Omental fat pad (tissue), 4 donors: ENCODE data around the gene ERFE. TPM values are rescaled to one million over a fixed set of nuclear protein-coding genes. Genes with fewer than 3 reads are reported as not detected.

Experiments
- ATAC-seq: fragments of 150-250 bp; one replicate; pipeline ENCODE4 v1.9.1; 2016; ENCODE audit warnings: mild to moderate bottlenecking, moderate library complexity; ENCODE audit not compliant: low FRiP score
- DNase-seq: peaks from one replicate; pipeline ENCODE4 v3.0.0-alpha.2; 2019; ENCODE audit warnings: low spot score
- CTCF ChIP-seq, 3 donors: fragments of 450-650 bp; IDR thresholded peaks; one replicate each; pipeline ENCODE4 v1.5.1; 2016 to 2017; ENCODE audit warnings: antibody characterized with exemption in 3 of 3, mild to moderate bottlenecking in 3 of 3, moderate library complexity in 2 of 3
- total RNA-seq, 4 donors: library from RNA; depleted of rRNA; stranded (reverse); fragments of >200 nt; gene quantifications; one replicate each; pipeline ENCODE4 v1.1.0, GENCODE V29; 2016

The ERFE gene
- total RNA-seq, 4 donors from 2014 or later = 1.1 to 1.9 TPM; not detected in 2

DNA sequence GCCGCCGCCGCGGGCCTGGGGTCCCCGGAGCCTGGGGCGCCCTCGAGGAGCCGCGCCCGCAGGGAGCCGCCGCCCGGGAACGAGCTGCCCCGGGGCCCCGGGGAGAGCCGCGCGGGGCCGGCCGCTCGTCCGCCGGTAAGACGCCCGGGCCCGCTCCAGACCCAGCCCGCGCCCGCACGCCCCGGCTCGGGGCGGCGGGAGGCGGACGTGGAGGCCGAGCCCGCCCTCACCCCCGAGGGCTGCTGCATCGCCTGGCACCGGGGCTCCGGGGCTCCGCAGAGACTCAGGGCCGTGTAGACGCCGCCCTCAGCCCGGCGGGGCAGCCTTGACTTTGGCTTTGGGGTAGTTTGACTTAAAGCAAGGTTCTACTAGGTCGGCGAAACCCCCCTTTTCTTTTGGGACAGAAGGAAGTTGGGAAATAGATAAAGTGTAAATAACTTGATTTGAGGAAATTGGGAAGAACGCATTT, 335 bp downstream of the ERFE start:
- peak; percentile 15 for ATAC-seq

DNA sequence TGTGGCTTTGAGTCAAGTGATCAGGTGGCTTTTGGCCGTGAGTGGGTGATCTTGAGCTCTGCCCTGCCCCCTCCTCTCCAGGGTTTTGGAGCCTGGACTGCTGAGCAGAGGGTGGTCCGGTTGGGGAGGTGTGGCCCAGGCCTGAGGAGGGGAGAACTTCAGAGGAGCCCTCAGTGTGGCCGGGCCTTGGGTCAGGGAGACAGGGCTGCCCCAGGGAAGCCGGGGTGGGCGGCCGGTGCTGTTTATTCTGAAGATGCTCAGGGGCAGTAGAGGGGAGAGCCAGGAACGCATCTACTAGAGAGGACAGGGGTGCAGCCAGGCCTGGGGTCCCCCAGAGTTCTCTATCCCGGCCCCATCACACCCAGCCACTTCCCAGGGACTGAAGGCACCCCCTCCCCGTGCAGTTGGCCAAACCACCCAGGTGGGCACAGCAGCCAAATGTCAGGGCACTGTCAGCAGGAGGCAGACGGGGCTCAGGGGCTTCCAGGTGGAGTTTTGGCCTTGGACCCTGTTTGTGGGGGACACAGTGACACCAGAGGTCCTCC, 963 bp downstream of the ERFE start:
- no peak for TF ChIP-seq CTCF (IDR thresholded peaks at IDR 0.05)
- no peak for ATAC-seq

More for the DNA sequence above, 335 bp downstream of the ERFE start:
- no peak for TF ChIP-seq CTCF (IDR thresholded peaks at IDR 0.05)
- no peak for DNase-seq

DNA sequence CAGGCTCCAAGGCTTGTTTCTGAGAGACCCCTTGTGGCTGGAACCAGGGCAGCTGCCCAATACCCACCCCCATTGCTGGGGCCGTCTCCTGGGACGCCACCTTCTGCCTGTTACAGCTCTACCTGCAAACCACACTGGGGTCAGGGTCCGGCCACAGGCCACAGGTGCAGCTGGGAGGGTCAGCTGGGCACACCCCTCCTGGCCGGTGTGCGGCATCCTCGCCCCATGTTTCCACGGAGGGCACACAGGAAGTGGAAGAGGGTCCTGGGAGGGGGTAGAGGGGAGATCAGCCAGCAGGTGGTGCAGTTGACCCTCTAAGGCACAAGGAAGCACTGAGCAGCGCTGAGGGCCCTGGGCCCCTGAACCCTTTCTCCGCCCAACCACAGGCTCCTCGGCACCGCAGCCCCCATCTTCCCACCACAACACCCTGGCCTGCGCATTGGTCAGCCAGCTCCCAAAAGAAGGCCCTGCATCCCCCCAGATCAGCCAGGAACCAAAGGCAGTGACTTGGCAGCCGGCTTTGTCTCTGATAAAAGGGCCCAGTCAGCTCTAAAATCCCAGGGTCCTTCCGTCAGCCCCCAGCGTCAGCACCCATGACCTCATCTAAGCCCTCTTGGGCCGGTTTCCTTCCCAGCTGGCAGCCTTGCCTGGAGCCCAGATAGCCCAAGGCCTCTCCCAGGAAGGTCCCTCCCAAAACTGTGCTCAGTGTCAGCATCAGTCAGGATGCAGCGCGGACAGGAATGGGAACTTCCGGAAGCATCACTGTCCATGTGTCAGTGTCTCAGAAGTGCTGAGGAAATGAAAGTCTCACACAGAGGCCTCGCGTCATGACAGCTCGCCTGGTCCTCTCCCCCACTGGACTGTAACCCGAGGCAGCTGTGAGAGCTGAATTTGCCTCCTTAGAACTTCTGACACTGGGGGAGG, 1.7 kb downstream of the ERFE start:
- TF ChIP-seq CTCF (IDR thresholded peaks at IDR 0.05) = no peak
- DNase-seq (no peak), ATAC-seq (no peak)

More for the DNA sequence above, 963 bp downstream of the ERFE start:
- no peak for DNase-seq

DNA sequence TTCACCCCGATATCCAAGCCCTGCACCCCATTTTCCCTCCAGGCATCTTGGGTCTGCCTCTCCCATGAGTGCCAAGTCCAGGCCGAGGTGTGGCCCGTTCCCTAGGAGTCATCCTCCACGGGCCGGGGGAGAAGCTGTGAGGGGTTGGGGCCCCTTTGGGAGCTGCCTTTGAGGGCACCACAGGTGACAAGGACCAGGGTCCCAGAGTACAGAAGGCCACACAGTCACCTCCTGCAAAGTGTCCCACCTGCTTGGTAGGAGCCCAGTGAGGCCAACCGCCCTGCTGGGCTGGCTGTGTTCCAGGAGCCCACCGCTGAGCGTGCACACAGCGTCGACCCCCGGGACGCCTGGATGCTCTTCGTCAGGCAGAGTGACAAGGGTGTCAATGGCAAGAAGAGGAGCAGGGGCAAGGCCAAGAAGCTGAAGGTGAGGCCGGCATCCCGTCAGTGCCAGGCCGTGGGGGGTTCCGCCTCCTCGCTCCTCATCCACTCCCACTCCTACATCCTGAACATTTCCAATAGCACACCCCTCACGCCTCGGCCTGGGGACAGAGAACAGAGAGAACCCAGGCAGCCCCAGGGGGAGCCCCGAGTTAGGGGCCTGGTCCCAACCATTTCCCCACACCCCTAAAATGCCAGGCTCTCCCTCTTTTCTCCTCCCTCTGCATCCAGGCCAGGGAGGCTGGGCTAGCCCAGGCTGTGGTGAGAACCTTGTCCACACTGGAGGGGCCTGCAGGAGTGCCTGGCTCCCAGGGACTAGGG, 2.7 kb downstream of the ERFE start:
- no peak for TF ChIP-seq CTCF (IDR thresholded peaks at IDR 0.05)
- no peak for ATAC-seq
- no peak for DNase-seq

DNA sequence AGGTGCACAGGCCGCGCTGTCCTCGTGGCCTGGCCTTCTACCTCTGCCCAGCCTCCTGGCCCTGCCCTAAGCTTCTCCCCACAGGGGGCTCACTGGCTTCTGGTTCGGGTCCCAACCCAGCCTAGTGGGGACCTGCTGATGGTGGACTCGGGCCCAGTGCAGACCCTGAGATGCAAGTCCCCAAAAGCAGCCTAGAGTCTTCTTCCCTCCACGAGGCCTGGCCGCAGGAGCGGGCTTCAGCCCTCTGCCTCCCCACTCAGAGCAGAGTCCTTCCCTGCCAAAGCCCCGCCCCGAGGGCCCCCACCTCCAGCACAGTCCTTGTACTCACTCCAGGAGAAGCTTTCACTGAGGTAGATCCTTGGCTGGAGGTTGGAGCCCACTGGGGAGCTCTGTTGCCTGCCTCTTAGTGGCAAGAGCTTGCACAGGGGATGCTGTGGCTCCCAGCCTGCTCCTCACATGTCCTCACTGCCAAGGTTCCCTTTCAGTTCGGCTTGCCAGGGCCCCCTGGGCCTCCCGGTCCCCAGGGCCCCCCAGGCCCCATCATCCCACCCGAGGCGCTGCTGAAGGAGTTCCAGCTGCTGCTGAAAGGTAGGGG, 3.6 kb downstream of the ERFE start:
- no peak for DNase-seq
- TF ChIP-seq CTCF (IDR thresholded peaks at IDR 0.05) = no peak
- no peak for ATAC-seq

DNA sequence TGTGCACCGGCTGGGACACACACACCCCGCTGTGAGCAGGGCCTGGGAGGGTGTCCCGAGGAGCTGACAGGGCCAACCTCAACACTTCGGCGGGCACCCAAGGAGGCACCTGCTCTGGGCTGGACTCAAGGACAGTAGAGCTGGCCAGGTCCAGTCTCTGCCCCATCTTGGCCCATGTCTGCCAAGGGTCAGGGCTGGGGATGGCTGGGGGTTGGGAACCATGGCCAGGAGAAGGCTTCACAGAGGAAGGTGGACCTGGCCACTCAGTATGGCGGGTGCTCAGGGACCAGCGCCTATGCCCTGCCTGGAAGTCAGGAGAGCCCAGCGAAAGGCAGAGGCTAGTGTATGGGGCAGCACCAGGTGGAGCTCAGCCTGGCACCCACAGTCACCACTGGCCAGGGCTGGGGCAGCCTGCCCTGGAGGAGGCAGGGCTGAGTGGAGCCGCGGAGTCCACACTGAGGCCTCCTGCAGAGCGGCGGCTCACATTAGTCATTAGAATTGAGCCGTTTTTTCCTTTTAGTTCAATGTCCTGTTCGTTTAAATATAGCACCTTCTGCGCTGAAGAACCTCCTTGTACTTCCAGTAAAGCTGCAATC, 4.2 kb downstream of the ERFE start:
- no peak for ATAC-seq
- no peak for DNase-seq
- no peak for TF ChIP-seq CTCF (IDR thresholded peaks at IDR 0.05)
